A549 (cell line): ENCODE data around the gene CYSLTR2. TPM values are rescaled to one million over a fixed set of nuclear protein-coding genes. Genes with fewer than 3 reads are reported as not detected.

Experiments
- ATAC-seq, 2 experiments: fragments of 200-7000 bp in 1 of 2; fragments of >200 bp in 1 of 2; cut with Nextera tagmentation in 1 of 2; cut with Tn5 transposase in 1 of 2; 3 replicates each; pipeline versions ENCODE4 v1.8.0 to v1.9.1; 2018 to 2020; ENCODE audit warnings: mild to moderate bottlenecking in 1 of 2, moderate library complexity in 1 of 2
- CTCF ChIA-PET: fragments of 300-600 bp; sonication (Branson Sonifier 250); formaldehyde crosslinking; extraction: SDS; loops from one replicate; lab custom pipeline; 2021; ENCODE audit warnings: antibody characterized with exemption, inconsistent platforms; lab: Yijun Ruan, JAX
- POLR2A ChIA-PET: fragments of 350-600 bp; formaldehyde crosslinking; extraction: SDS; loops from one replicate; lab custom pipeline; 2021; ENCODE audit warnings: antibody characterized with exemption, inconsistent platforms; lab: Yijun Ruan, JAX
- DNase-seq, 2 experiments: peaks; one replicate each; pipeline versions ENCODE4 v3.0.0 to v3.0.0-alpha.2; 2011 to 2016; ENCODE audit warnings: low read depth in 1 of 2, low spot score in 1 of 2
- FAIRE-seq: peaks from 2 replicates; lab custom pipeline; 2011; peaks lifted over from hg19 to GRCh38; lab: Jason Lieb, UNC
- H3K27ac ChIP-seq, 2 experiments: fragments of >200 bp; sonication (Bioruptor Twin); formaldehyde crosslinking; 3 replicates each; pipeline ENCODE4 v1.5.1; 2016 to 2017
- H3K4me1 ChIP-seq: fragments of >200 bp; sonication (Bioruptor Twin); formaldehyde crosslinking; 3 replicates; pipeline ENCODE4 v1.6.1; 2016
- H3K4me2 ChIP-seq: fragments of >200 bp; sonication (Bioruptor Twin); formaldehyde crosslinking; 3 replicates; pipeline ENCODE4 v1.6.1; 2016
- H3K4me3 ChIP-seq: fragments of >200 bp; sonication (Bioruptor Twin); formaldehyde crosslinking; 3 replicates; pipeline ENCODE4 v1.5.1; 2016
- H3K9me3 ChIP-seq: fragments of >200 bp; sonication (Bioruptor Twin); formaldehyde crosslinking; 3 replicates; pipeline ENCODE4 v1.6.1; 2016
- CBX8 ChIP-seq: fragments of 200-600 bp; sonication (generic); IDR thresholded peaks from 2 replicates; pipeline ENCODE4 v1.6.1; 2016
- ESRRA ChIP-seq: fragments of 150-350 bp; IDR thresholded peaks from 2 replicates; pipeline ENCODE4 v1.6.1; 2014; ENCODE audit warnings: mild to moderate bottlenecking, low read length, borderline replicate concordance
- FOSB ChIP-seq: fragments of 250-450 bp; sonication (Bioruptor Pico); IDR thresholded peaks from 2 replicates; pipeline ENCODE4 v1.5.0; 2020; ENCODE audit warnings: mild to moderate bottlenecking, moderate library complexity
- FOXS1 ChIP-seq: fragments of 250-450 bp; sonication (Bioruptor Pico); IDR thresholded peaks from 2 replicates; pipeline ENCODE4 v1.5.0; 2020; ENCODE audit warnings: mild to moderate bottlenecking, moderate library complexity
- GATA3 ChIP-seq: IDR thresholded peaks from 2 replicates; pipeline ENCODE4 v1.6.1; 2012; ENCODE audit warnings: borderline replicate concordance
- HEYL ChIP-seq: fragments of 250-450 bp; sonication (Bioruptor Pico); IDR thresholded peaks from 2 replicates; pipeline ENCODE4 v1.8.0; 2021; ENCODE audit warnings: mild to moderate bottlenecking, moderate library complexity
- HOXA7 ChIP-seq: fragments of 250-450 bp; sonication (Bioruptor Pico); IDR thresholded peaks from 2 replicates; pipeline ENCODE4 v1.5.0; 2020; ENCODE audit warnings: mild to moderate bottlenecking, moderate library complexity
- HOXB5 ChIP-seq: fragments of 250-450 bp; sonication (Bioruptor Pico); IDR thresholded peaks from 2 replicates; pipeline ENCODE4 v1.5.0; 2020; ENCODE audit warnings: mild to moderate bottlenecking, moderate library complexity
- KDM1A ChIP-seq: fragments of 200-600 bp; sonication (generic); IDR thresholded peaks from 2 replicates; pipeline ENCODE4 v1.6.1; 2016; ENCODE audit warnings: low read depth, mild to moderate bottlenecking
- MYC ChIP-seq: IDR thresholded peaks from 2 replicates; pipeline ENCODE4 v1.6.1; 2012; ENCODE audit warnings: mild to moderate bottlenecking, inconsistent platforms, low read length, improper control_type of control experiment, borderline replicate concordance
- TP53 ChIP-seq: fragments of 250-450 bp; sonication (Bioruptor Pico); IDR thresholded peaks from 2 replicates; pipeline ENCODE4 v1.5.0; 2021; ENCODE audit warnings: mild to moderate bottlenecking, moderate library complexity
- ZNF302 ChIP-seq: fragments of 250-450 bp; sonication (Bioruptor Pico); IDR thresholded peaks from 2 replicates; pipeline ENCODE4 v1.9.0; 2021; ENCODE audit warnings: inconsistent platforms, mild to moderate bottlenecking, moderate library complexity
- ZSCAN20 ChIP-seq: fragments of 250-450 bp; sonication (Bioruptor Pico); IDR thresholded peaks from 2 replicates; pipeline ENCODE4 v1.8.0; 2022; ENCODE audit warnings: mild to moderate bottlenecking, moderate library complexity
- WGBS: methylation state at CpG from one replicate; pipeline ENCODE4 v1.1.6; 2017; ENCODE audit errors: missing lambda C conversion rate; 5-methylcytosine and 5-hydroxymethylcytosine counted together
- polyA plus RNA-seq, 4 experiments: library from polyadenylated mRNA; depleted of rRNA in 3 of 4; stranded (reverse); fragments of >200 nt; fragmentation: RNase III in 1 of 4; extraction: RNeasy Plus Mini Kit Qiagen cat#74134 plus additional on column Dnase treatment in 1 of 4; gene quantifications; 2 replicates in 3 of 4; 3 replicates in 1 of 4; pipeline ENCODE4 v1.2.3, GENCODE V29; 2011 to 2017
- TF ChIP-seq, protein P1 (sequence below): fragments of 150-350 bp; IDR thresholded peaks from 2 replicates; pipeline ENCODE4 v1.6.1; 2014; ENCODE audit warnings: low read depth, mild to moderate bottlenecking, low read length
- TF ChIP-seq, protein P2 (sequence below): IDR thresholded peaks from 2 replicates; pipeline ENCODE4 v1.6.1; 2012
- TF ChIP-seq, protein P3 (sequence below): fragments of 250-450 bp; sonication (Bioruptor Pico); IDR thresholded peaks from 2 replicates; pipeline ENCODE4 v1.5.0; 2020; ENCODE audit warnings: low read depth, mild to moderate bottlenecking, moderate library complexity
- TF ChIP-seq, protein P4 (sequence below): fragments of >200 bp; sonication (Bioruptor Twin); formaldehyde crosslinking; IDR thresholded peaks from 3 replicates; pipeline ENCODE4 v1.5.1; 2016
- TF ChIP-seq, protein P5 (sequence below): fragments of 450-650 bp; IDR thresholded peaks from 2 replicates; pipeline ENCODE4 v1.6.1; 2014; ENCODE audit warnings: antibody characterized with exemption

CYSLTR2 gene
- polyA plus RNA-seq, 2 of the 4 experiments (the other 2 are of a cell fraction), result not detected

DNA sequence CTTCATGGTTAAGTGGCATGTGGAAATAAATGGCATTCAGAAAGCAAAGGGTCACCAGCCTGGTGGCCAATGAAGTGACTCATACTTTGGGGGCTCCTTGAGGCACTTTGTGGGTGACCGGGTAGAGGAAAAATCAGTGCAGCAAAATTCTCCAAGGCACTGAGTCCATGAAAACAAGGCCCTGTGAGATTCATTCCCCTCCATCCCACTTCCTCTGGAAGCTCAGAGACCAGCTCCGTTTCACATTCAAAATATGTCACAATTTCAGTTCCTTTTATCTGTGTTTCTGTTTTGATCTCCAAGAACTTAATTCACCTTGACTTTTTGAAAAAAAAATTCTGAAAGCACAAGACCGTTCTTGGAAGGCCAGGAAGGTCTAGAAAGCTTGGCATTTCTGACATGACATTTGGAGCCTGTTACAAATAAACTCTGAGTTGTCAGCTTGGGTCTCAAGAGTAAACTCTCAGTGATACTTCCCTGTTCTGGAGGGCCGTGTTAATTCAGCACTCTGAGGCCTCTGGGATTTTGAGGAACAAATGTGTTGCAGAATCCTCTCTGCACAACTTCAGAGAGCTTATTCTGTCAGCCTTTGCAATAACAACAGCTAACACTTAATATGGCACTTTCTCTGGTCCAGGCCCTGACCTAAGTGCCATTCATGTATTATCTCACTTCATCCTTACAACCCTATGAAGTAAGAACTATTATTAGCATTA, 6.8 kb downstream of the CYSLTR2 start:
- H3K4me1 ChIP-seq, result no peaks in the 10 kb centered on the region
- WGBS, result 11% methylated on average over 4 of the region's 4 CpGs
- no peak overlapping the region for H3K4me3 ChIP-seq
- TF ChIP-seq, protein P1, sequence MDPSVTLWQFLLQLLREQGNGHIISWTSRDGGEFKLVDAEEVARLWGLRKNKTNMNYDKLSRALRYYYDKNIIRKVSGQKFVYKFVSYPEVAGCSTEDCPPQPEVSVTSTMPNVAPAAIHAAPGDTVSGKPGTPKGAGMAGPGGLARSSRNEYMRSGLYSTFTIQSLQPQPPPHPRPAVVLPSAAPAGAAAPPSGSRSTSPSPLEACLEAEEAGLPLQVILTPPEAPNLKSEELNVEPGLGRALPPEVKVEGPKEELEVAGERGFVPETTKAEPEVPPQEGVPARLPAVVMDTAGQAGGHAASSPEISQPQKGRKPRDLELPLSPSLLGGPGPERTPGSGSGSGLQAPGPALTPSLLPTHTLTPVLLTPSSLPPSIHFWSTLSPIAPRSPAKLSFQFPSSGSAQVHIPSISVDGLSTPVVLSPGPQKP, result no peak
- no peak for TF ChIP-seq MYC
- no peak for TF ChIP-seq ZNF302 (CRISPR knock-in tag)
- TF ChIP-seq, protein P2, sequence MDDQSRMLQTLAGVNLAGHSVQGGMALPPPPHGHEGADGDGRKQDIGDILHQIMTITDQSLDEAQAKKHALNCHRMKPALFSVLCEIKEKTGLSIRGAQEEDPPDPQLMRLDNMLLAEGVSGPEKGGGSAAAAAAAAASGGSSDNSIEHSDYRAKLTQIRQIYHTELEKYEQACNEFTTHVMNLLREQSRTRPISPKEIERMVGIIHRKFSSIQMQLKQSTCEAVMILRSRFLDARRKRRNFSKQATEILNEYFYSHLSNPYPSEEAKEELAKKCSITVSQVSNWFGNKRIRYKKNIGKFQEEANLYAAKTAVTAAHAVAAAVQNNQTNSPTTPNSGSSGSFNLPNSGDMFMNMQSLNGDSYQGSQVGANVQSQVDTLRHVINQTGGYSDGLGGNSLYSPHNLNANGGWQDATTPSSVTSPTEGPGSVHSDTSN, result no peak
- TF ChIP-seq, protein P3, sequence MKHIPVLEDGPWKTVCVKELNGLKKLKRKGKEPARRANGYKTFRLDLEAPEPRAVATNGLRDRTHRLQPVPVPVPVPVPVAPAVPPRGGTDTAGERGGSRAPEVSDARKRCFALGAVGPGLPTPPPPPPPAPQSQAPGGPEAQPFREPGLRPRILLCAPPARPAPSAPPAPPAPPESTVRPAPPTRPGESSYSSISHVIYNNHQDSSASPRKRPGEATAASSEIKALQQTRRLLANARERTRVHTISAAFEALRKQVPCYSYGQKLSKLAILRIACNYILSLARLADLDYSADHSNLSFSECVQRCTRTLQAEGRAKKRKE (CRISPR knock-in tag), result no peak
- no peak for TF ChIP-seq GATA3
- TF ChIP-seq TP53 (CRISPR knock-in tag), result no peak
- no peak for TF ChIP-seq FOXS1
- TF ChIP-seq HOXB5 (CRISPR knock-in tag), result no peak
- no peak for TF ChIP-seq ZSCAN20 (CRISPR knock-in tag)
- TF ChIP-seq KDM1A, result no peak
- no peak for TF ChIP-seq CBX8
- TF ChIP-seq FOSB (CRISPR knock-in tag), result no peak
- TF ChIP-seq HOXA7 (CRISPR knock-in tag), result no peak
- TF ChIP-seq HEYL (CRISPR knock-in tag), result no peak
- no peak for DNase-seq
- no peak for FAIRE-seq
- H3K9me3 ChIP-seq, result no peaks in the 10 kb centered on the region
- H3K27ac ChIP-seq, result no peak overlapping the region
- ATAC-seq, result no peak
- H3K4me2 ChIP-seq, result no peak overlapping the region
- ChIA-PET CTCF (interaction anchor here (0.6 kb wide), 2 partner anchors 149 to 569 kb away, joined by 3 read pairs; no protein-coding TSS in a partner anchor), POLR2A (no interaction called here)

DNA sequence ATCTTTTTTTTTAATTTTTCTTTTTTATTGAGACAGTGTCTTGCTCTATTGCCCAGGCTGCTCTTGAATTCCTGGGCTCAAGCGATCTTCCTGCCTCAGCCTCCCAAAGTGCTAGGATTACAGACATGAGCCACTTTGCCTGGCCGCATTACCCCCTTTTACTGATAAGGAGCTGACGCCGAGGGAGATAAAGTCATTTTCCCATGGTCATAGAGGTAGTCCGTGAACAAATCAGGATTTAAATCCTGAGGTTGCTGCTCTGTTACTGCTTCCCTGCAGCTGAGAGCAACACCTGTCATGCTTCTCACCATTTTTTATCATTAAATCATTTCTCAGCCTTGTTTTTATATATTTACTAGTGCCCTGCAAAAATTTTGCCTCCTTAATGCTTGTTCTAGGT, 7.4 kb downstream of the CYSLTR2 start:
- ATAC-seq (no peak), FAIRE-seq (no peak), DNase-seq (no peak)
- no peak overlapping the region for H3K4me3 ChIP-seq
- POLR2A ChIA-PET, result no interaction called here
- CTCF ChIA-PET, result interaction anchor here (0.6 kb wide), 2 partner anchors 148 to 569 kb away, joined by 3 read pairs; no protein-coding TSS in a partner anchor
- no peaks in the 10 kb centered on the region for H3K9me3 ChIP-seq
- TF ChIP-seq ESRRA (no peak), TP53 (CRISPR knock-in tag) (no peak)
- TF ChIP-seq, protein P4, sequence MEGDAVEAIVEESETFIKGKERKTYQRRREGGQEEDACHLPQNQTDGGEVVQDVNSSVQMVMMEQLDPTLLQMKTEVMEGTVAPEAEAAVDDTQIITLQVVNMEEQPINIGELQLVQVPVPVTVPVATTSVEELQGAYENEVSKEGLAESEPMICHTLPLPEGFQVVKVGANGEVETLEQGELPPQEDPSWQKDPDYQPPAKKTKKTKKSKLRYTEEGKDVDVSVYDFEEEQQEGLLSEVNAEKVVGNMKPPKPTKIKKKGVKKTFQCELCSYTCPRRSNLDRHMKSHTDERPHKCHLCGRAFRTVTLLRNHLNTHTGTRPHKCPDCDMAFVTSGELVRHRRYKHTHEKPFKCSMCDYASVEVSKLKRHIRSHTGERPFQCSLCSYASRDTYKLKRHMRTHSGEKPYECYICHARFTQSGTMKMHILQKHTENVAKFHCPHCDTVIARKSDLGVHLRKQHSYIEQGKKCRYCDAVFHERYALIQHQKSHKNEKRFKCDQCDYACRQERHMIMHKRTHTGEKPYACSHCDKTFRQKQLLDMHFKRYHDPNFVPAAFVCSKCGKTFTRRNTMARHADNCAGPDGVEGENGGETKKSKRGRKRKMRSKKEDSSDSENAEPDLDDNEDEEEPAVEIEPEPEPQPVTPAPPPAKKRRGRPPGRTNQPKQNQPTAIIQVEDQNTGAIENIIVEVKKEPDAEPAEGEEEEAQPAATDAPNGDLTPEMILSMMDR, result no peak
- TF ChIP-seq, protein P5, sequence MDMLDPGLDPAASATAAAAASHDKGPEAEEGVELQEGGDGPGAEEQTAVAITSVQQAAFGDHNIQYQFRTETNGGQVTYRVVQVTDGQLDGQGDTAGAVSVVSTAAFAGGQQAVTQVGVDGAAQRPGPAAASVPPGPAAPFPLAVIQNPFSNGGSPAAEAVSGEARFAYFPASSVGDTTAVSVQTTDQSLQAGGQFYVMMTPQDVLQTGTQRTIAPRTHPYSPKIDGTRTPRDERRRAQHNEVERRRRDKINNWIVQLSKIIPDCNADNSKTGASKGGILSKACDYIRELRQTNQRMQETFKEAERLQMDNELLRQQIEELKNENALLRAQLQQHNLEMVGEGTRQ, result no peak
- 73% methylated on average over 5 of the region's 5 CpGs for WGBS
- H3K27ac ChIP-seq, result no peak overlapping the region
- no peak overlapping the region for H3K4me2 ChIP-seq
- no peaks in the 10 kb centered on the region for H3K4me1 ChIP-seq
